SJSA1 (cell line): ENCODE measurements around the gene USP36. TPM values are rescaled to one million over a fixed set of nuclear protein-coding genes. Genes with fewer than 3 reads are reported as not detected.

Experiments
- DNase-seq, 2 experiments: peaks; one replicate each; pipeline ENCODE4 v3.0.0-alpha.2; 2015 to 2020; ENCODE audit warnings: low spot score in 2 of 2, low read depth in 1 of 2
- H3K27ac ChIP-seq: fragments of 250-450 bp; sonication (Bioruptor Pico); 2 replicates; pipeline ENCODE4 v1.5.1; 2020; ENCODE audit warnings: mild to moderate bottlenecking, moderate library complexity
- H3K27me3 ChIP-seq: fragments of 250-450 bp; sonication (Bioruptor Pico); replicated peaks from 2 replicates; pipeline ENCODE4 v1.5.1; 2020; ENCODE audit warnings: mild to moderate bottlenecking, moderate library complexity
- H3K36me3 ChIP-seq: fragments of 250-450 bp; sonication (Bioruptor Pico); 2 replicates; pipeline ENCODE4 v1.5.1; 2020; ENCODE audit warnings: mild to moderate bottlenecking
- H3K4me1 ChIP-seq: fragments of 250-450 bp; sonication (Bioruptor Pico); replicated peaks from 2 replicates; pipeline ENCODE4 v1.6.1; 2021; ENCODE audit warnings: mild to moderate bottlenecking
- H3K4me3 ChIP-seq: fragments of 250-450 bp; sonication (Bioruptor Pico); 2 replicates; pipeline ENCODE4 v1.5.1; 2020; ENCODE audit warnings: mild to moderate bottlenecking
- H3K9me3 ChIP-seq: fragments of 250-450 bp; sonication (Bioruptor Pico); replicated peaks from 2 replicates; pipeline ENCODE4 v1.5.1; 2020; ENCODE audit warnings: mild to moderate bottlenecking
- total RNA-seq: library from RNA; depleted of rRNA; stranded (reverse); fragments of >200 nt; shearing (Covaris generic); gene quantifications from 2 replicates; pipeline ENCODE4 v1.2.3, GENCODE V29; 2014

USP36 gene
- total RNA-seq, 1 experiment from 2014 or later, result 22.9 TPM

- Histone ChIP-seq H3K27me3 (no peaks in the 10 kb centered on the region), H3K4me1 (no peaks in the 10 kb centered on the region), H3K36me3 (peaks cover 80% of the 10 kb centered on the region), H3K4me3 (no peak overlapping the region), H3K9me3 (no peaks in the 10 kb centered on the region), H3K27ac (no peak overlapping the region)
- DNase-seq, result no peak
These were observed 35.8 kb downstream of the USP36 start for GRCh38 chr17:78804777-78805176.

DNA sequence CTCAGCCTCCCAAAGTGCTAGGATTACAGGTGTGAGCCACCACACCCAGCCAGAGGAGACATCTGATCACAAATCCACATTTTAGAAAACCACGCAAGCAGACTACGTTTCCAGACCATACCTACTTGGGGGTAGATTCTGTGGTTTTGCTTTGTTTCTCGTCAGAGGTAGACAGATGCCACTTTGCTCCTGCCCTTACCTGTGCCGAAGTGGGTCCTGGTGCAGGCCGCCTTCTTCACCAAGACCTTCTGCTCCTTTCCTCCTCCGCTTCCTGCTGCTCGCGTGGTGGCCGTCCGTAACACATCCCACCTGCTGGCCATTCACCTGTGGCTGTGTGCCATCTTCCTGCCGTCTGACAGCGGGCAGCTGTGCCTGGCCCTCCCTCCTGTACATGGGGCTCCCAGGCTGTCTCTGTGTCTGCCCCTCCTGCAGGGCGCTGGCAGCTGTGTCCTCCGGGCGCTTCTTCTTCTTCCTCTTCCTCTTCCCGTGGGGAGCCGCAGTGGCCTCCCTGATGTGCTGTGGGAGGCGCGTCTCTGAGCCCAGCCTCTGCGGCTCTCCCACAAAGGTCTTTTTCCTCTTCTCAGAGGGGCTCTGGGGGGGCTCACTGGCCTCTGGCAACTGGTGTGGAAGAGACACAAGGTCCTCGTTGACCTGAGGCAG is 37.3 kb downstream of the USP36 start:
- no peaks in the 10 kb centered on the region for H3K27me3 ChIP-seq
- no peak for DNase-seq

GRCh38 chr17:78802459-78802858 is 38.2 kb downstream of the USP36 start:
- no peak overlapping the region for H3K27ac ChIP-seq
- H3K9me3 ChIP-seq, result no peaks in the 10 kb centered on the region
- H3K4me1 ChIP-seq, result no peaks in the 10 kb centered on the region
- no peak overlapping the region for H3K4me3 ChIP-seq
- no peak for DNase-seq
- peaks cover 78% of the 10 kb centered on the region for H3K36me3 ChIP-seq
- H3K27me3 ChIP-seq, result no peaks in the 10 kb centered on the region

More for the DNA sequence above, 37.3 kb downstream of the USP36 start:
- Histone ChIP-seq H3K4me1 (no peaks in the 10 kb centered on the region), H3K27ac (no peak overlapping the region), H3K4me3 (no peak overlapping the region), H3K9me3 (no peaks in the 10 kb centered on the region), H3K36me3 (peaks cover 78% of the 10 kb centered on the region)

GRCh38 chr17:78802008-78802407 is 38.6 kb downstream of the USP36 start:
- H3K27me3 ChIP-seq, result no peaks in the 10 kb centered on the region
- H3K9me3 ChIP-seq, result no peaks in the 10 kb centered on the region
- DNase-seq, result no peak
- peaks cover 78% of the 10 kb centered on the region for H3K36me3 ChIP-seq
- no peak overlapping the region for H3K4me3 ChIP-seq
- no peak overlapping the region for H3K27ac ChIP-seq
- H3K4me1 ChIP-seq, result no peaks in the 10 kb centered on the region

DNA sequence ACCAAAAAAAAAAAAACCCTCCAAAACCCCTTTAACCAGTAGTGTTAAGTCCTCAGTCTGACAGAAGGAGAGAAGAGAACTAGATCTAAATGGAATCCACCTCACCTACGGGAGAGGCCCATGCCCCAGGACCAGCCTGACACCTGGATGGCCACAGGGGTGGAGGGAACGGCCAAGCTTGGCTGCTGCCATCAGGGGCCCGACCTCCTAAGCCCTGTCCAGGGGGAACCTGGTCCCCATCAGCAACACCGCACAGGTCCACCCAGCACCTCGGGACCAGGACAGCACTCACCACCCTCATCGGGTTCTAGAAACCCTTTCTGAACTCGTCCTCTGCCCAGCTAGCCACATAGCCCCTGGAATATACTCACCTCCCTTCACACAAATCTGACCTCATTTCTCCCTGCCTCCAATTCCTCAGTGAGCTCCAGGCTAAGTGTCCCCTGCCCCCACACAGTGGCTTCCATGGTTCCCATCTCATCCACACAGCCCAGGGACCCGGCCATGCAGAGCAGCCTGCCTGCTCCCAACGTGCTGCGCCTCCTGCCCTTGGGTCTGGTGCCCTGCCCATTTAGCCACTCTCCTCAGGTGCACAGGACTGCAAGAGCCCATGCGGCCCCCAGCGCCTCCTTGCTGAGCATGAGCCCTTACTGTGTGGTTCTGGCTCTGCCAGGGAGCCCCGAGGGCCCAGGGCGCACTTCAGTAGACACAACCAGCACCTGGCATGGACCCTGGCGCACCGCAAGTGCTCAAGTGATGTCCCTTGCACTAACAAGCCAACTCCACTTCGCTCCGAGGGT is 40.3 kb downstream of the USP36 start:
- Histone ChIP-seq H3K27me3 (no peaks in the 10 kb centered on the region), H3K36me3 (peaks cover 78% of the 10 kb centered on the region), H3K27ac (no peak overlapping the region), H3K4me1 (no peaks in the 10 kb centered on the region), H3K4me3 (no peak overlapping the region), H3K9me3 (no peaks in the 10 kb centered on the region)
- no peak for DNase-seq

DNA sequence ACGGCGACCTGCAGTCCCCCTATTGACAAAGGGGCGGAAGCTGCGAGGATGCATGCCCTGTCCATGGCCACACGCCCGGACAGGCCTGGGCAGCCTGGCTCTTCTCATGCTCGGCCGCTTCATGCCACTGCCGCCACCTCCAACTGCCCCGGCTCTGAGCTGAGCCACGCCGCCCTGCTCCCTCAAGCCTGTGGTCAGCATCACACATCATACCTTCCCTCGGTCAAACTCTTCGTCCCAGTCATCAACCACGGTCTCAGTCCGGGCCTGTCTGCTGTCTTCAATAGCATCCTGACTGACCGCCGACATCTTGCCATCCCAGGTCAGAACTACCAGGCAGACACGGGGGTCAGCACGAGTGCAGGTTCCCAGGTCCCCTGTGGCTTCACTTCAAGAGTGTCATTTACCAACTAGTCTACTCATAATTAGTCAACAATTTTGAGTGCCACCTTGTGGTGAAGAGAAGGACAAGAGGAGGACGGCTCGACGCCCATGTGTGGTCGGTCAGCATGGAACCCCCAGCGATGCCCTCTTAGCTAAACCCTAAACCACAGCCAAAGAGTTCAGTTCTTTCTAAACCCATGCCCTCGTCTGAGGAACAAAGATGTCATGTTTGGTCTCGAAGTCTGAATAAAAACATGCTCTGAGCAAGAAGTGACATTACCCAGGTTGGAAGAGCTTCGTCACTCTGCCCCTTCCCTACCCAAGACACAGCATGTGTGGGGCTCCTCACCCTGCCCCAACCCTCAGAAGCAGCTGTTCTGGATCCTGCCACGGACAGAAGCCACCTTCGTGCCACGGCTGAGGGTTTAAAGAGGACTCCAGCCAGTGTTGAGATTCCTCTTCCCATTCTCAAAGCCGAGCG is 41.7 kb downstream of the USP36 start:
- H3K27me3 ChIP-seq, result no peaks in the 10 kb centered on the region
- no peaks in the 10 kb centered on the region for H3K9me3 ChIP-seq
- DNase-seq, result peak in 1 of 2 experiments; percentile 32

GRCh38 chr17:78797691-78798585 is 42.7 kb downstream of the USP36 start:
- Histone ChIP-seq H3K27me3 (no peaks in the 10 kb centered on the region), H3K27ac (no peak overlapping the region), H3K36me3 (peaks cover 84% of the 10 kb centered on the region), H3K4me1 (no peaks in the 10 kb centered on the region), H3K4me3 (no peak overlapping the region), H3K9me3 (no peaks in the 10 kb centered on the region)
- DNase-seq, result no peak

More for the DNA sequence above, 41.7 kb downstream of the USP36 start:
- Histone ChIP-seq H3K4me1 (no peaks in the 10 kb centered on the region), H3K4me3 (no peak overlapping the region), H3K27ac (no peak overlapping the region), H3K36me3 (peaks cover 83% of the 10 kb centered on the region)

DNA sequence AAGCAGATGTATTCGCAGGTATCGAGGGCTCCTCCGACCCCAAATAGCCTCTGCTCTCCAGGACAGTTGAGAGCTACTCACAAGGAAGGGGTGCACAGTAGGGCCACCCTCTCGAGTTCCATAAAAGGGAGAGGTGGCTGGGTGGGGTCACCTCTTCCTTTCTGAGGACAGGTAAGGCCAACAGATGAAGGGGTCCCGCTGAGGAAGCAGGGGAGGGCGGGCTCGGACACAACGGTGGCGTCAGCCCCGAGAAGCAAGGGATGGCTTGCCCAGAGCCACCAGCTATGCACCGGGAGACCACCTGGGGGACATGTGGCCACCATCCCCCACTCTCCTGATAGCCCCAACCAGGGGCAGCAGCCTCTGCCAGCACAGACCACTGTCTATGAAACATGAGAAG is 43.4 kb downstream of the USP36 start:
- H3K27me3 ChIP-seq, result no peaks in the 10 kb centered on the region
- peaks cover 77% of the 10 kb centered on the region for H3K36me3 ChIP-seq
- H3K27ac ChIP-seq, result no peak overlapping the region
- no peaks in the 10 kb centered on the region for H3K9me3 ChIP-seq
- H3K4me3 ChIP-seq, result no peak overlapping the region
- DNase-seq, result no peak
- peaks cover 2% of the 10 kb centered on the region for H3K4me1 ChIP-seq

- Histone ChIP-seq H3K9me3 (no peaks in the 10 kb centered on the region), H3K4me1 (peaks cover 9% of the 10 kb centered on the region), H3K4me3 (no peak overlapping the region), H3K27me3 (no peaks in the 10 kb centered on the region), H3K27ac (no peak overlapping the region), H3K36me3 (peaks cover 74% of the 10 kb centered on the region)
- DNase-seq, result no peak
These were observed 44.1 kb downstream of the USP36 start for GRCh38 chr17:78796517-78796900.

GRCh38 chr17:78795861-78796516 is 44.6 kb downstream of the USP36 start:
- Histone ChIP-seq H3K4me3 (no peak overlapping the region), H3K36me3 (peaks cover 69% of the 10 kb centered on the region), H3K27me3 (no peaks in the 10 kb centered on the region), H3K4me1 (peaks cover 14% of the 10 kb centered on the region), H3K27ac (no peak overlapping the region), H3K9me3 (no peaks in the 10 kb centered on the region)
- no peak for DNase-seq

DNA sequence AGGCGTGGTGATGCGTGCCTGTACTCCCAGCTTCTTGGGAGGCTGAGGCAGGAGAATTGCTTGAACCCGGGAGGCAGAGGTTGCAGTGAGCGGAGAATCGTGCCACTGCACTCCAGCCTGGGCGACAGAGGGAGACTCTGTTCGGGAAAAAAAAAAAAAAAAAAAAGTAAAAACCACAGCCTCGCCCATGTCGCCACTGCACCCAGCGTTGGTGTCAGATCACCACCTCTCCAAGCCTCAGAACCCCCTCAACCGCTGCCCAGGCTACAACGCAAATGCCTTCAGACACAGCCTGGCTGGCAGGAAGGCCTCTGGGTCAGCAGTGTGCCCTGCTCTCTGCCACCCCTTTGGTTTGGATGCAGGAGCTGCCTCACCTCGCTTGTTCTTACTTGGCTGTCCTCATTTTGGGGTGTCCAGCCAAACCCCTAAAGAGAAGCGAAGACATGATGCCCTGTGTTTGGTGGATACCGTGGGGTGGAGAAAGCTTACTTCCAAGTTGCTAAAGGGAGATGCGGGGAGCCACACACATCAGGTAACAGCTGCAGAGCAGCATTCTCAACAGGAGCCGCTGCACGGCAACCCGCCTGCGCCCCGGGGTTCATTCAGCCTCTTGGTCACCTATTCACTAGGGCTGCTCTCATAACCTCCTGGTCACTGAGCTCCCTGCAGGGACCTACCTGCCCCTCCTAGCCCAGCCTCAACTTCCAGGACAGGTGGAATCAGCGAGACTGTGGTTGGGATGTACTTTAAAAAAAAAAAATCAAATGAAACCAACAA is 45.6 kb downstream of the USP36 start:
- H3K9me3 ChIP-seq, result no peaks in the 10 kb centered on the region
- no peak for DNase-seq

GRCh38 chr17:78794399-78794798 is 46.2 kb downstream of the USP36 start:
- no peak overlapping the region for H3K4me3 ChIP-seq
- H3K27ac ChIP-seq, result no peak overlapping the region
- peaks cover 61% of the 10 kb centered on the region for H3K36me3 ChIP-seq
- no peak for DNase-seq
- H3K9me3 ChIP-seq, result no peaks in the 10 kb centered on the region
- no peaks in the 10 kb centered on the region for H3K27me3 ChIP-seq
- H3K4me1 ChIP-seq, result peaks cover 30% of the 10 kb centered on the region

More for the DNA sequence above, 45.6 kb downstream of the USP36 start:
- Histone ChIP-seq H3K27me3 (no peaks in the 10 kb centered on the region), H3K4me3 (no peak overlapping the region), H3K27ac (no peak overlapping the region), H3K36me3 (peaks cover 63% of the 10 kb centered on the region), H3K4me1 (peaks cover 24% of the 10 kb centered on the region)
